Esophagus (tissue), 2 donors: ENCODE results near the gene CSNK2A3. TPM values are rescaled to one million over a fixed set of nuclear protein-coding genes. Genes with fewer than 3 reads are reported as not detected.
"Not testable (repeated sequence)": the region's sequence is repeated elsewhere in the genome, so short reads cannot be mapped to it uniquely, and the experiment has no call there.

Experiments
- H3K27ac ChIP-seq, 2 donors: one replicate each; pipeline ENCODE4 v1.5.1; 2013; ENCODE audit warnings: low read depth in 2 of 2, mild to moderate bottlenecking in 2 of 2, inconsistent platforms in 1 of 2, low read length in 1 of 2, moderate library complexity in 1 of 2
- H3K27me3 ChIP-seq, 2 donors: one replicate each; pipeline ENCODE4 v1.6.1; 2013; ENCODE audit warnings: low read length in 2 of 2, control low read depth in 1 of 2, mild to moderate bottlenecking in 1 of 2; ENCODE audit not compliant: insufficient read depth in 2 of 2, control insufficient read depth in 1 of 2
- H3K36me3 ChIP-seq, 2 donors: one replicate each; pipeline ENCODE4 v1.6.1; 2013; ENCODE audit warnings: low read length in 1 of 2; ENCODE audit not compliant: control insufficient read depth in 2 of 2, insufficient read depth in 2 of 2
- H3K4me1 ChIP-seq, 2 donors: one replicate each; pipeline ENCODE4 v1.6.1; 2013; ENCODE audit warnings: low read length in 1 of 2; ENCODE audit not compliant: control insufficient read depth in 2 of 2, insufficient read depth in 2 of 2
- H3K4me3 ChIP-seq, 2 donors: one replicate each; pipeline ENCODE4 v1.5.1; 2013; ENCODE audit warnings: low read length in 2 of 2, mild to moderate bottlenecking in 2 of 2, low read depth in 1 of 2, moderate library complexity in 1 of 2
- H3K9me3 ChIP-seq, 2 donors: one replicate each; pipeline ENCODE4 v1.6.1; 2013; ENCODE audit warnings: mild to moderate bottlenecking in 2 of 2, low read depth in 1 of 2, low read length in 1 of 2, moderate library complexity in 1 of 2; ENCODE audit not compliant: control insufficient read depth in 2 of 2, insufficient read depth in 1 of 2
- WGBS, 2 donors: extraction: QIAGEN DNeasy Blood & Tissue Kit; methylation state at CpG; one replicate each; pipeline ENCODE4 v1.1.7; 2013; 5-methylcytosine and 5-hydroxymethylcytosine counted together
- polyA plus RNA-seq, 2 donors: library from polyadenylated mRNA; stranded (reverse); fragments of 200-250 nt; gene quantifications; one replicate each; pipeline ENCODE4 v1.2.3, GENCODE V29; 2013
- donor health status: healthy with polysubstance abuse.
- donor health status: Bipolar disorder and iron deficiency.

Gene CSNK2A3
- polyA plus RNA-seq, 2 donors, result 0.14 to 0.54 TPM

DNA sequence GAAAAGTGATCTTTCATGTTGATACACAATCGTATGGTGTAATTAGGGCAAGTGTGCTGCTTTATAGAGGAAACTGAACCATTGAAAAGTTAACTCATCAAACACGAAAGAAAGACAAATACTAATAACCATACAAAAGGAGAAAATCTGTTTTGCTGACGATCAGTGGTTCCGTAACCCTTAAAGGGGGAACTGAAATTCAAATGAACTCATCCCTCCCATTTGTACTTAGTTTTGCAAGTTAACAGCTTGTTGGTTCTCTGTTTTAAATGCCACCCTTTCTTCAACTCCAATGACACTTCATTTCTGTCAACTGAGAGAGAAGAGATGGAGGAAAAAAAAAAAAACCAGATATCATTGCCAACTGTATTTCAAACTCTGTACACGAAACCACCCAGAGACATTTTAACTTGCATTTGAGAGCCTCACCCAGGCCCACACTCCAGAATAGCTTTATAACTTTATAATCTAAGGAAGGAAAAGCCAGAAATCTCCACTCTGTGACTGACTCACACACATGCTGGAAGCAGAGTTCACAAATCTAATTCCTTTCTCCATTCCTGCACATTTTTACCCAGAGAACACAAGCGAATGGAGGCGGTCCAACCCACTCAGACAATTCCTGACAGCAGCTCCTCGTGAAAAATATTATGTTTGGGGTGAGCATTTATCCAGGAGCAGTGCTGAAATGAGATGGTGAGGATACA lies 17.4 kb upstream of the CSNK2A3 start:
- no peaks in the 10 kb centered on the region for H3K9me3 ChIP-seq
- H3K4me3 ChIP-seq, result no peak overlapping the region
- H3K36me3 ChIP-seq, result no peaks in the 10 kb centered on the region
- no peaks in the 10 kb centered on the region for H3K27me3 ChIP-seq
- no peaks in the 10 kb centered on the region for H3K4me1 ChIP-seq
- 74 to 81% methylated on average over 8 of the region's 8 CpGs for WGBS, 2 donors
- no peak overlapping the region for H3K27ac ChIP-seq

DNA sequence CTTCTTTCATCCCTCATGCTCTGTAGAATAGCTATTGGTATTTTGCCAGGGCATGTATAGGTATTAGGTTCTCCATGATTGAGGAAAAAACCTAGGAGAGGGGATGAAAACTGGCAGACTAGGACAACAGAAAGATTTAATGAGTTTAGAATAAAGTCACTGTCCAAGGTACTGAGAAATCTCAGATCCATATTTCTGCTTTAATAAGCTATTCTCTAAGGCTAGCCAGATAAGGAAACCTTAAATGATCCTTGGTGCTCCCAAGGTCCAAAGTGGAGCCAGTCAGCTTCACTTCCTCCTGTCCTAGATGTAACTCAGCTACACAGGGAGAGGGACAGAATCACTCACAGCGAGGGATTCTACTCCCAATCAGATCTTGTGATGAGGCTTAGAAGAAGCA lies 13.7 kb upstream of the CSNK2A3 start:
- Histone ChIP-seq H3K36me3 (no peaks in the 10 kb centered on the region), H3K27ac (no peak overlapping the region), H3K4me1 (no peaks in the 10 kb centered on the region), H3K9me3 (no peaks in the 10 kb centered on the region), H3K4me3 (no peak overlapping the region), H3K27me3 (no peaks in the 10 kb centered on the region)
- WGBS, 2 donors, result 89 to 97% methylated on average over 1 of the region's 1 CpG

DNA sequence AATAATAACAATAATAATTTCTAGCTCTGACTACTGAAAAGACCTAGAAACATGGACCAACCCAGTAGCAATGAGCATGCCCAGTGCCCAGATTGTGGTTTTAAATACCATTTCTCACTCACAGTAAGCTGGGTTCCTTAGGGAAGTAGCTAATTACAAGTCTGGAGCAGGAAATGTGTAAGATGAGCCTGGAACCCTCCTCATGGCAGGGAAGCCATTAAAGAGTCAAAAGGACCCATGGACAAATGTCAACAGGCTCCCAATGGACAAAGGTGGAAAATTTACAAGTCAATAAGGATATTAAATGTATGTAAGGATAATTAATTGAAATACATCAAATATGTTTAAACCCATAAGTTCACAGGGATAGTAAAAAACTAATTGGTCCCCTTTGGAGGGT lies 10.6 kb upstream of the CSNK2A3 start:
- Histone ChIP-seq H3K4me3 (no peak overlapping the region), H3K4me1 (no peaks in the 10 kb centered on the region), H3K27me3 (no peaks in the 10 kb centered on the region), H3K36me3 (peaks cover 0 to 3% of the 10 kb centered on the region in 2 donors), H3K27ac (no peak overlapping the region), H3K9me3 (no peaks in the 10 kb centered on the region)

GRCh38 chr11:11359611-11360010 lies 6.6 kb upstream of the CSNK2A3 start:
- H3K4me3 ChIP-seq, result no peak overlapping the region
- no peaks in the 10 kb centered on the region for H3K27me3 ChIP-seq
- no peaks in the 10 kb centered on the region for H3K9me3 ChIP-seq
- no peaks in the 10 kb centered on the region for H3K4me1 ChIP-seq
- no peak overlapping the region for H3K27ac ChIP-seq
- 79 to 86% methylated on average over 3 of the region's 3 CpGs for WGBS, 2 donors
- peaks cover 0 to 3% of the 10 kb centered on the region in 2 donors for H3K36me3 ChIP-seq

GRCh38 chr11:11356842-11357241 lies 3.8 kb upstream of the CSNK2A3 start:
- peaks cover 0 to 3% of the 10 kb centered on the region in 2 donors for H3K36me3 ChIP-seq
- no peaks in the 10 kb centered on the region for H3K4me1 ChIP-seq
- no peaks in the 10 kb centered on the region for H3K9me3 ChIP-seq
- H3K27me3 ChIP-seq, result no peaks in the 10 kb centered on the region
- H3K27ac ChIP-seq, result no peak overlapping the region
- no peak overlapping the region for H3K4me3 ChIP-seq
- 88 to 89% methylated on average over 9 of the region's 9 CpGs for WGBS, 2 donors

DNA sequence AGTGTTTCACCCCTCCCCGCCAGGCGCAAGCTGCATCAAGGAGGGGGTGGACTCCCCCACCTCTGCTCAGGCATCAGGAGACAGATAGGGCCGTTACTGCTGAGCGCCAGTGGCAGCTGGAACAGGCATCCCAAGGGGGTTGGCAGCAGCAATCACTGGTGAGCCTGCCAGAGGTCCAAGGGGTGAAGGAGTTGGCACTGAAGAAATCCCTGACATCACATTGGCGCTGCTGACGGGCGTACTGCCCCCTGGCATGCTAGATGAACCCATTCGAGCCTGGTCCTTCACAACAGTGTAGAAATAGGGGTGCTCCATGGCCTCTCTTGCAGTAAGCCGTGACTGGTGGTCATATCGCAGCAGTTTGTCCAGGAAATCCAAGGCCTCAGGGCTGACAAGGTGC lies 1.2 kb downstream of the CSNK2A3 start:
- WGBS, 2 donors, result 78% methylated on average over 7 to 8 of the region's 10 CpGs
- not testable (repeated sequence) for H3K9me3 ChIP-seq, H3K4me1 ChIP-seq, H3K4me3 ChIP-seq, H3K27ac ChIP-seq, H3K27me3 ChIP-seq, H3K36me3 ChIP-seq

DNA sequence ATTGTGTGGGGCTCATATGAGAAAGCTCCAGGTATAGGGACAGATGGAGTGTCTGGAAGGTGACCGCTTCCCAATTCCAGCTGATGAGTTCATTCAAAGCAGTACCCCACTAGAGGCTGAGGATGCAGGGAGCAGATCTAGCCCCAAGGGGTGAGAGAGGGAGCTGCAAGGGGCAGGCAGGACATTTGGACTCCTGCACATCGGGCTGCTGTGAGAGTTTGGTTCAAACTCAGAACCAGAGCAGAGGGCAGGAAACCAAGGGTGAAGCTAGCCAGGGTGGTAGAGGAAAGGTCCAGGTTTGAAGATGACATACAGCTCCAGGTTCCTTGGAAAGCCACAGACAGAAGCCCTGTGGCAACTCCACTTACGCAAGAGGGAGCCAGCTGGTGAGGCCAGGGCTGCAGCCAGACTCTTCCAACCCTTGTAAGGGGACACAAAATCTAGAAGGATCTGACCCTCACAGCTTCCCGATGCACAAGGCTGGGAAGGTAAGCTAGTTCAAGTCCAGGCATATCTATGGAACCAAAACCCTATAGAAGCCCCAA lies 1.9 kb downstream of the CSNK2A3 start:
- no peaks in the 10 kb centered on the region for H3K9me3 ChIP-seq
- no peaks in the 10 kb centered on the region for H3K27me3 ChIP-seq
- no peak overlapping the region for H3K4me3 ChIP-seq
- WGBS, 2 donors, result 93 to 94% methylated on average over 4 of the region's 4 CpGs
- no peaks in the 10 kb centered on the region for H3K36me3 ChIP-seq
- no peaks in the 10 kb centered on the region for H3K4me1 ChIP-seq
- no peak overlapping the region for H3K27ac ChIP-seq

DNA sequence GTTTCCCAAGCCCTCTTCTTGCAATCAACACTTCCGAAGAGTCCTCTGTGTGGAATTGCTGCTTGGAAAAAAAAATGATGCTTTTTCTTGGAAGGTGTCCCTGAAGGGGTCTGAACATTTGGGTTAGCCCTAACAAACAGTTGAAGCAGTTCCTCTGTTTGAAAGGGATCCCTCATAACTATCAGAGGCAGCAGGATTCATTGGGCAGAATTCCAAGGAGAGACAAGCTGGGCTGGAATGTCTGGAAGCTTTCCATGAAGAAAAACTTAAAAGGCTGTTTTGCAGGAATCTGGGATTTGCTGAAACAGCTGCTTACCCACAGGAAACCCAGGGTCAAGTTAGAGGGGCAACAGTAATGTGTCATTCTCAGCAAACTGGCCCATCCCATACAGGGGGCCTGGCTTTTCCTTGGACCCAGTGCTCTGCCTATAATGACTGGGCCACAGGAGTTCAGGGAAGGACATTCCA lies 3.1 kb downstream of the CSNK2A3 start:
- H3K36me3 ChIP-seq, result no peaks in the 10 kb centered on the region
- H3K27ac ChIP-seq, result no peak overlapping the region
- WGBS, 2 donors, result 27 to 47% methylated on average over 1 of the region's 1 CpG
- no peaks in the 10 kb centered on the region for H3K27me3 ChIP-seq
- H3K4me3 ChIP-seq, result no peak overlapping the region
- H3K4me1 ChIP-seq, result no peaks in the 10 kb centered on the region
- H3K9me3 ChIP-seq, result no peaks in the 10 kb centered on the region

GRCh38 chr11:11349106-11349825 lies 3.8 kb downstream of the CSNK2A3 start:
- no peaks in the 10 kb centered on the region for H3K36me3 ChIP-seq
- H3K4me1 ChIP-seq, result no peaks in the 10 kb centered on the region
- no peak overlapping the region for H3K4me3 ChIP-seq
- no peaks in the 10 kb centered on the region for H3K27me3 ChIP-seq
- WGBS, 2 donors, result 60 to 61% methylated on average over 12 of the region's 12 CpGs
- no peak overlapping the region for H3K27ac ChIP-seq
- H3K9me3 ChIP-seq, result no peaks in the 10 kb centered on the region
